NCI-H446 (cell line): ENCODE data around the gene SLIT3.

Experiments
- DNase-seq, 2 experiments: peaks; one replicate each; lab custom pipeline; 2025; lab: John Stamatoyannopoulos, UW

SLIT3 gene

GRCh38 chr5:168827636-168828035 is 473.3 kb downstream of the SLIT3 start:
- DNase-seq, result no peak

DNA sequence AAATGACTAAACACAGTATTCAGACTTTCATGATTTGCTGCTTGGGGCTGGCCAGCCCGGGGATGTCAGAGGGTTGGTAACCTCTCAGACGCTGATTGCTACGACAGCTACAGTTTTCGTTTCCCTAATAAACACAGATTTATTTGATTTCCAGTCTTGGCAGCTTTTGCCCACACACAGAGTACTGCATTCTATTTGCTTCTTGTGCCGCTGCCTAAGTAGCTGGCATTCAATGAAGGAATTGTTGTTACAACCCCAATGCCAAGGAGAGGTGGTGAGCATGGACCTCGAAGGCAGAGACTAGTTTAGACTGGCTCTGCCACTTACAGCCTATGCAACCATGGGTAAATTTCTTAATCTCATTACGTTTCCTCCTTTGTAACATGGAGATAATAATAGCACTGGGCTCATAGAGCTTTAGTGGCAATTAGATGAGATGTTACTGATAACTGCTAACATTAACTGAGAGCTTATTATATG is 474.7 kb downstream of the SLIT3 start:
- DNase-seq, result no peak

GRCh38 chr5:168822745-168823281 is 478.1 kb downstream of the SLIT3 start:
- DNase-seq, result no peak

DNA sequence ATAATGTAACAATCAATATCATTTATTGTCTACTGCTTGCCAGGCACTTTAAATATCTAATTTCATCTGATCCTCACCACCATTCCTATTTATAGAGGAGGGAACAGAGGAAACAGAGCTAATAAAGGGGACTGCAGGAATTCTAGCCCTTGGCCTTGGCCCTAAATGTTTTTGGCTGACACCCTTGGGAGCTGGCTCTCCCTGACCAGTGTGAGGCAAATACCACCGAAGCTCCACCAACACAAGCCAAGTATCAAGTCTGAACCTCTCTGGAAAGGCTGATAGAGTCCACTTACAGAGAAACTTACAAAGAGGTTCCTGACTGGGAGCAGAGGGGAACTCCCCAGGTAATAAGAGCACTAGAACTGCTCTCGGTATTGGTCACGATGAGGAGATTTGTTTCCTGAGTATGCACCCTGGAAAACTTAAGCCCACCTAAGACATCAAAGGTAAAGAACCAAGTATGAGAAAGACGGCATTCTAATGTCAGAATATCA is 478.6 kb downstream of the SLIT3 start:
- DNase-seq, result no peak

GRCh38 chr5:168820874-168821273 is 480.1 kb downstream of the SLIT3 start:
- no peak for DNase-seq

- DNase-seq, result no peak
These were observed 481.8 kb downstream of the SLIT3 start for GRCh38 chr5:168819004-168819621.

- no peak for DNase-seq
These were observed 482.4 kb downstream of the SLIT3 start for GRCh38 chr5:168818558-168818957.

DNA sequence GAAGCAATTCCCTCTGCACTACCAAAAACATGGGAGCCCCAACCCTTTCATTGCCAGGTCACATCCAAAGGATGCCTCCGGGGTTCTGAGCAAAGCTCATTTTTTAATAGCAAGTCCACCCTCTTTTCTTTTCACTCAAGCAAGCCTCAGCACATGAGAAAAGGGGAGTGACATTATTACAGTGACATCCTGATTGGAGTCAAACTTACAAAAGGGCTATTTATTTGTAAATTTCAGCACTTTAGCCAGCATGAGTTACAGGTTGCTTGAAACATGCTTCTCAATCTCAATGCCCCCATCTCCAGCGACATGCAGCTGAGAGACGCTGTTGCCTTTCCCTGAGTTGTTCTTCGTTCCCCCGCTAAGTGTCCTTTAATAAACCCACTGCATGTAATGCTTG is 483.3 kb downstream of the SLIT3 start:
- no peak for DNase-seq

GRCh38 chr5:168816661-168817060 is 484.3 kb downstream of the SLIT3 start:
- no peak for DNase-seq

DNA sequence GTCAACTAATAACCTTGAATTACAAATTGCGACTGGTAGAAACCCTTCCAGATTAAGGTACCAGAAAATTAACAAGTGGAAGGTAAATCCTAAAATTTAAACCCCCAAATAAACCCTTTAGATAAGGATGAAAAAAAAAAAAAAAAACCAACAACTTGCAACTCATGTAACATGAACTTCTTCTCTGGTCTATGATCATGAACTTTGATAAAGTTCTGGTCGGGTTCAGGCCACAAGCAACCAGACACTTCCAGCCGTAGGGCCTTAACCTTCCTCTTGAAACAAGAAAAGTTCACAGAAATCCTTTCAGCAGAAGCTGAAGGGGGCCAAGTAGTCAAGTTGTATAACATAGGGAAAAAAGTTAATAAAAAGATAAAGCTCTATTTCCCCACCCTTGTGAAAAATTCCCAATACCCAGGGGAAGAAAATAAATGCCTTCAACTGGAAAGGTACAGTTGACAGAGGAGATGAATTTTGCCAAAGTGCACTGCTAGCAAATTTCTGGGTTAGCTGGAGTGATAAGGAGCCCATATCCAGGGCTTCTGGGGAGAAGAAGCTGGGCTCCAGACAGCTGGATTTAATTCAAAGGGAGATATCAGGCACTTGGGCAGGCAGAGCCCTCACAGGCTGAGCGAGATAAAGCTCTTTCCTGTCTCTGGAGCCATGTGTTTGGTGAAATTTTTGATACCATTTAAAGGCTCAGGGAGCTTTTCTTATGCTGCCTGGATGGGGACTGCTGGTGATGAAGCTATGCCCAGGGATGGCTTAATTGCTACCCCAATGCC is 487.6 kb downstream of the SLIT3 start:
- DNase-seq, result no peak

DNA sequence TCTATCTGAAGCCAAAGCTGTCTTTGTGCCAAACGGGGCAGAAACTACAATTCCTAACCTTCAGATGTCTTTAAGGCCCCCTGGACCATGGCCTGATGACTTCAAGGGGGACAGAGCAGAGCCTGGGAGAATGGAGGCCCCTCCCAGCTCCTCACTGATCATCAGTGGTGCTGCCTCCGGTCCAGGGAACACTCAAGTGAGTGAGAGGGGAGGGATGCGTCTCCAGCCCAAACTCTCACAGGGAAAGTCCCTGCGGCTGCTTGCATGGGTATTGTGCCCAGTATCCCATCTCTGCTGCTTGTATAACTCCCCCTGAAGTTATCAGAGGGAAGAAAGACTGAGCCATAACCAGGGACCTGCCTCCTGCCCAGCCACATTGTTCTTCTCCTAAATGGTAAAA is 490.3 kb downstream of the SLIT3 start:
- DNase-seq, result no peak

GRCh38 chr5:168809218-168809617 is 491.7 kb downstream of the SLIT3 start:
- no peak for DNase-seq

DNA sequence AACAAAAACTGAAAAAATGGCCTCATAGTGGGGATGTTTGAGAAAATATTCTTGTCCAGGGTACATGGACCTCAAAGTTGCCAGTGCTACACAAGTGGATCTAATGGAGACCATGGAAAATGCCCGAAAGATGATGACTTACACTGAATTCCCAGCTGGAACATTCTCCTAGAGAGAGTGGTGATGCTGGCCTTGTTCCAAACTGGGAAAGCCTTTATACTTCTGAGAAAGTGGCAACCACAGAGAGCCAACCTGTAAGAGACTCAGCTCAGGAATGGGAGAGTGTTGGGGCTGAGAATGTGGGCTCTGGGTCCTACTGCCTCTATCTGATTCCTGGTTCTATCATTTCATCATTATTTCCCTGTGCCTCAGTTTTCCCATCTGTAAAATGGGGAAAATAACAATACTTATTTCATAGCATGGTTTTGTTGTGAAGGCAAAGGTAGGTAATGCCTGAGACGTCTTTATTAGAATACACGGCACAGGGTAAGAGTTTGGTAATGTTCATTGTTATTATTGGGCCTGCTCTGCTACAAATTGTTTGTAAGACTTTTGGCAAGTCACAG is 492.8 kb downstream of the SLIT3 start:
- DNase-seq, result no peak

DNA sequence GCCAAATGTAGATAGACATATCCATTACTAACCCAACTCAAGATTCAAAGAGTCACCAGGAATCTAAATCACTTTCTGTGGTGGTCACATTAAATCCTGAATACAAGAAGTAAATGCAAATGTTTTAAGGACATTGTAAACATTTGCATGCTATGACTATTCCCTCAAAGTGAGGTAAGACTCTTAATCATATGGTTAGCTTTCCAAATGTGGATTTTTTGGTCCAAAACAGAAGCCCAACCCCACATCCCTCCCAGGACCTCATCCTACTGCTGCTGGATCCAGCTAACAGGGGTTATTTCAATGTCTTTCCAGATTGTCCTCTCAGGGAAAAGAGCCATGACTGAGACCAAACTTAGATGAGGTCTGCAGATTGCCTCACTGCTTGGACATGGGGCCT is 493.7 kb downstream of the SLIT3 start:
- no peak for DNase-seq

GRCh38 chr5:168803541-168803940 is 497.4 kb downstream of the SLIT3 start:
- no peak for DNase-seq

GRCh38 chr5:168802337-168802736 is 498.6 kb downstream of the SLIT3 start:
- no peak for DNase-seq

- no peak for DNase-seq
These were observed 499.4 kb downstream of the SLIT3 start for GRCh38 chr5:168801567-168801966.

DNA sequence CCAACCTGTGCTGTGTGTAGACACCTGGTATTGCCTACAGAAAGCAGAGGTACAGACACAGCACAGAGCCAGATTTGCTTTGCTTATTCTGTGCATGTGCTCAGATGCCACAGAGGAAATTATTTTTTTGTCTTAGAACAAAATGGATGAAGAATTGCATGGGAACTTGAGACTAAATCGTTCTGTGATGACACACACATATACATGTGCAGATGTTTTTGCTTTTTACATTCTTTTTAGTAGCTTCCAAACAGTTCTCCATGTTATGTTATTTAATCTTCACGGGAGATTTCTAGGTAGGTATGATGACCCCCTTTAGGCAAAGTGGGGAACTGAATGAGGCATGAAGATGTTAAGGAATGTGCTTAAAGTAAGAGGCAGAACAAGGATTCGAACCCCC is 500.2 kb downstream of the SLIT3 start:
- no peak for DNase-seq

DNA sequence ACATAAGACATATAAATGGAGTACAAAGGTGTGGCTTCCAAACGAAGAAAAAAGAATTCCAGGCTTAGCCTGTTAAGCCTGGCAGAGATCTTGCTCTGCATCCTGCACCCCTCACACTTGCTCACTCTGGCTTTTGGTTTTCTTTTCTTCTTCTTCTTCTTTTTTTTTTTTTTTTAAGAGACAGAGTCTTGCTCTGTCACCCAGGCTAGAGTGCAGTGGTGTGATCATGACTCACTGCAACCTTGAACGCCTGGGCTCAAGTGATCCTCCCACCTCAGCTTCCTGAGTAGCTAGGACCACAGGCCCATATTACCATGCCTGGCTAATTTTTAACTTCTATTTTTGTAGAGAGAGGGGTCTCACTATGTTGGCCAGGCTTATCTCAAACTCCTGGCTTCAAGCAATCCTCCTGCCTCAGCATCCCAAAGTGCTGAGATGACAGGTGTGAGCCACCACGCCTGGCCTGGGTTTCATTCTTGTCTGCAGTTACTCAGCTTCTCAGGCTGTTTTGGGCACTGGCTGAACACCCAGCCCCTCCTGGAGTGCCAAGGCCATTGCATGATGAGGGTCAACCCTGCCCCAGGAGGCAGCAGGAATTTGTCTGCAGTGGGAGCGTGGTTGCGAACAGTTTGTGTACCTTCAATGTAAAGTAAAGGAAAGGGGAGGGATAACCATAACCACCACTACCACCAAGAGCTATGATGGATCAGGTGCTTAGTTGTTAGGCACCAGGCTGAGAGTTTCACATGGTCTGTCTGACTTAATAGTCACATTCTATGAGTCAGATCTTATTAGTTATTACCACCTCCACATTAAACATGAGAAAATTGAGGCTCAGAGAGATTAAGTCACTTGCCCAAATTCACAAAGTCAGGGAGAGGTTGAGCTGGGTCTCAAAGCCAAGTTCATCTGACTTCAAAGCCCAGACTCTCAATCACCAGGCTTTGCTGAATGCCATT is 502.6 kb downstream of the SLIT3 start:
- DNase-seq, result no peak

DNA sequence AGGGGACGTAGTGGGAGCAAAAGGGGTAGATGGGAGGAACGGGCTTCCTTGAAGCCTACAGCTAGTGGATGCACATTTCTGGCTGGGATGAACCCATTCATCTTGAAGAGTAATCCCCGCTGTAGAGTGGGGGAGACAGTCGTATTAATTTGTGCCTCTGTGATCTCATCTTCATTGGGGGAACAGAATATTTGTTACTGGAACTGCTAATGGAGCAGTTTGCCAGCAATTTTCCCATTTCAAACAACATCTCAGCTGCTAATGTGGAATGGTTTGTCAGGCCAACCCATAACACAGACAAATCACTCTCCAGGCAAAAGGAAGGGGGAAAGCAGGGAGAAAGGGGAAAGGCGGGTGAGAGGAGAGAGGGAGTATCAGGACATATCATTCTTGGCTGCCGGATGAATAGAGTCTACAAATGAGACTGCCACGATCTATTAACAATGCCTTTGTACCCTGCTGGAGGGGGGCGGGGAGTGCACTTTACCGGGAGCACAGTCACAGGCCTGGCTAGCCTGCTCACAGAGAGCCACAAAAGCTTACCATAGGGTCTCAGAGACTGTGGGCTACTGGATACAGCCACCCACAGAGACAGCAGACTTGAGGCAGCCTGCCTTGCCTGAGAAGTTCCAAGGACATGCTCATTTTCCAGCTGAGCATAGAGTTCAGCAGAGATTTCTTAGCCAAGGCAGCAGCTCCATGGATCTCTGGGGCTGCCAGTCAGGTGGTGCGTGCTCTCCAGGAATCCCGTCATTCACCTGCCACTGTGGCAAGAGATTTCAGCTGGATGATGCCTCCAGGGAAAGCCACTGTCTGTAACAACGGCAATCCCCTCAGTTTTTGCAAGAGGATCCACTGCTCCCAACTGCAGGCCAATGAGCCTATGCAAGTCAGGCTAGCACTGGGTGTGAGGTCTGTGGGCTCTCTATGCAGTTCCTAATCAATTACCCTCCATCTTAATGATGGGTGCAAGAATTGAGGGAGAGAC is 504.1 kb downstream of the SLIT3 start:
- DNase-seq, result no peak
